Esophagus squamous epithelium (tissue), 5 donors: ENCODE data around the gene STK11. TPM values are rescaled to one million over a fixed set of nuclear protein-coding genes. Genes with fewer than 3 reads are reported as not detected.

Experiments
- DNase-seq: peaks from one replicate; lab custom pipeline; 2025; lab: John Stamatoyannopoulos, UW
- H3K27ac ChIP-seq, 4 donors: fragments of 200-600 bp; sonication (generic); one replicate each; pipeline ENCODE4 v1.5.1; 2016 to 2019; ENCODE audit warnings: mild to moderate bottlenecking in 1 of 4
- H3K27me3 ChIP-seq, 4 donors: fragments of 200-600 bp; sonication (generic); 1 replicate in 3 of 4; 2 replicates in 1 of 4; pipeline versions ENCODE4 v1.5.1 to v1.6.0; 2017 to 2021; ENCODE audit warnings: antibody characterized with exemption in 1 of 4
- H3K36me3 ChIP-seq, 3 donors: fragments of 200-600 bp; sonication (generic); one replicate each; pipeline ENCODE4 v1.5.1; 2016 to 2019
- H3K4me1 ChIP-seq, 3 donors: fragments of 200-600 bp; sonication (generic); one replicate each; pipeline ENCODE4 v1.5.1; 2017 to 2019
- H3K4me3 ChIP-seq, 4 donors: fragments of 200-600 bp; sonication (generic); 1 replicate in 3 of 4; 2 replicates in 1 of 4; pipeline ENCODE4 v1.5.1; 2016 to 2019; ENCODE audit warnings: mild to moderate bottlenecking in 2 of 4, moderate library complexity in 1 of 4
- H3K9me3 ChIP-seq, 3 donors: fragments of 200-600 bp; sonication (generic); one replicate each; pipeline ENCODE4 v1.5.1; 2016 to 2019
- POLR2A ChIP-seq, 4 donors: fragments of 450-650 bp; IDR thresholded peaks; one replicate each; pipeline ENCODE4 v1.6.1; 2017; ENCODE audit warnings: antibody characterized with exemption in 4 of 4, mild to moderate bottlenecking in 4 of 4, moderate library complexity in 3 of 4
- WGBS, 2 donors: methylation state at CpG; one replicate each; pipeline ENCODE4 v1.1.5; 2018; 5-methylcytosine and 5-hydroxymethylcytosine counted together
- intact Hi-C: fragments of 100-400 bp; cut with DNase I; formaldehyde crosslinking; loops from one replicate; pipeline ENCODE4 v1.15.0; 2022
- total RNA-seq, 4 donors: library from RNA; depleted of rRNA; stranded (reverse); fragments of >200 nt; gene quantifications; one replicate each; pipeline ENCODE4 v1.1.0, GENCODE V29; 2016
- TF ChIP-seq, protein P1 (sequence below), 6 experiments: fragments of 450-650 bp in 4 of 6; fragments of 200-600 bp in 2 of 6; sonication (generic) in 2 of 6; IDR thresholded peaks; one replicate each; pipeline ENCODE4 v1.5.1; 2016 to 2019; ENCODE audit warnings: antibody characterized with exemption in 6 of 6, mild to moderate bottlenecking in 4 of 6, moderate library complexity in 4 of 6
- donor health status: DM: yes; HTN: yes; CAD: no.

Gene STK11
- total RNA-seq, 4 donors from 2014 or later = 59.3 to 68.5 (median 61.6) TPM

DNA sequence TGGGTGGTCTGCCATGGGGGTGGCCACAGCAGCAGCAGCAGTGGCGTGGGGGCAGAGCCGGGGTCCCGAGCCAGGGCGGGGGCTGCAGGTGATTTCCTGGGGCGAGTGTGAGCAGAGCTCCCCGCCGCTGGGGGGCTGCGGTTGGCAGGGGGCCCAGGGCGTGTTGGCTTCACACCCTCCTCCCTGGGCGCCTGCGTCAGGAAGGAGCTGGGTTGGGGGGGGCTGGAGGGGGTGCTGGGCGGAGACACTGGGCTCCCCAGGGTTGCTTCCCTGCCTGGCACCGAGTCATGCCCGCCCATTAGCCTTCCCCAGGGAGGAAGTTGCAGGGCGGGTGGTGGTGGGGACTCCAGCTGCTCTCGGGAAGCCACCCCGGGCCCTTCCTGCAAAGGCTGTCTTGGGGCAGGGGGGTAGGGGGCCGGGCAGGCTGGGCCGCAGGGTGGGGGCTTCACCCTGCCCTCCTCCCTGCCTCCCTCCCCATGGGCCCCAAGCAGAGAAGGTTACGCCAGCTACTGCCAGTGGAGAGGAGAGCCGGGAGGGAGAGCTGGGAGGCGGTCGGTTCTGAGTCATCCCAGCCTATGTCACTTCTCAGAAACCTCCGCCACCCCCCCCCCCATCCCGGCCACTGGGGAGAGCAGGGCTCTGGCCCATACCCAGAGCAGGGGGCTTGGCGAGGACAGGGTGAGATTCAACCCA lies 47.4 kb downstream of the STK11 start:
- Histone ChIP-seq H3K4me1 (peaks cover 50 to 79% (median 60%) of the 10 kb centered on the region in 3 donors), H3K27me3 (no peaks in the 10 kb centered on the region), H3K36me3 (peaks cover 35 to 70% (median 38%) of the 10 kb centered on the region in 3 donors), H3K27ac (peak overlapping the region; percentile 98 to 100 (median 100)), H3K9me3 (no peaks in the 10 kb centered on the region), H3K4me3 (peak overlapping the region; percentile 73 to 98 (median 90))
- intact Hi-C loops = no loop called here
- peak; percentile 81 for DNase-seq
- WGBS, 2 donors = 0% methylated on average over 4 of the region's 26 CpGs; no CpG with 5 or more reads in 1 of the 2 donors
- TF ChIP-seq, protein P1, sequence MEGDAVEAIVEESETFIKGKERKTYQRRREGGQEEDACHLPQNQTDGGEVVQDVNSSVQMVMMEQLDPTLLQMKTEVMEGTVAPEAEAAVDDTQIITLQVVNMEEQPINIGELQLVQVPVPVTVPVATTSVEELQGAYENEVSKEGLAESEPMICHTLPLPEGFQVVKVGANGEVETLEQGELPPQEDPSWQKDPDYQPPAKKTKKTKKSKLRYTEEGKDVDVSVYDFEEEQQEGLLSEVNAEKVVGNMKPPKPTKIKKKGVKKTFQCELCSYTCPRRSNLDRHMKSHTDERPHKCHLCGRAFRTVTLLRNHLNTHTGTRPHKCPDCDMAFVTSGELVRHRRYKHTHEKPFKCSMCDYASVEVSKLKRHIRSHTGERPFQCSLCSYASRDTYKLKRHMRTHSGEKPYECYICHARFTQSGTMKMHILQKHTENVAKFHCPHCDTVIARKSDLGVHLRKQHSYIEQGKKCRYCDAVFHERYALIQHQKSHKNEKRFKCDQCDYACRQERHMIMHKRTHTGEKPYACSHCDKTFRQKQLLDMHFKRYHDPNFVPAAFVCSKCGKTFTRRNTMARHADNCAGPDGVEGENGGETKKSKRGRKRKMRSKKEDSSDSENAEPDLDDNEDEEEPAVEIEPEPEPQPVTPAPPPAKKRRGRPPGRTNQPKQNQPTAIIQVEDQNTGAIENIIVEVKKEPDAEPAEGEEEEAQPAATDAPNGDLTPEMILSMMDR (IDR thresholded peaks at IDR 0.05) = peak in 2 of 6 experiments; percentile 15 to 34
- TF ChIP-seq POLR2A (IDR thresholded peaks at IDR 0.05) = peak in 1 of 4 donors; percentile 20

DNA sequence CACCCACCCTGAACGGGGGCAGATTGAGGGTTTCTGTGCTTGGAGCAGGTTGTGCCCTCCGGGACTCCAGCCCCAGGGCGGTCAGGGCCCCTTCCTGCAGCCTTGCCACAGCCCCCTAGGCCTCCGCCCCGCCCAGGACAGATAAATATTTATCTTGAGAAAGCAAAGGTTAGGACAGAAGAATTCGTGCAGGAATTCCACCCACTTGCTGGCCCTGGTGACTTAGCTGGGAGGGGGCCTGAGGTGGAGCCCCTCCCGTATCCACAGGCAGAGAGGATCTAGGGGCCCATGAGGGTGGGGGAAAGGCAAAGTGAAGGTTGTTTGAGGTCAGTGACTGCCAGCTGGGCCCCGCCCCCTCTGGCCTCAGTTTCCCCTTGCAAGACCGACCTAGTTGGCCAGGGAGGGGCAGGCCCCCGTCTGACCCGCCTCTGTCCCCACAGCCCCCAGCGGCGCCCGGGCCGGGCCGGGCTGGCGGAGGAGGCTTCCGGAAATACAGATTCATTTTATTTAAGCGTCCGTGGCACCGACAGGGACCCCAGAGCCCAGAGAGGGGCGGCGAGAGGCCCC lies 48.0 kb downstream of the STK11 start:
- H3K4me3 ChIP-seq = peak overlapping the region; percentile 73 to 98 (median 90)
- no peaks in the 10 kb centered on the region for H3K27me3 ChIP-seq
- peaks cover 54 to 80% (median 63%) of the 10 kb centered on the region in 3 donors for H3K4me1 ChIP-seq
- intact Hi-C loops = no loop called here
- H3K9me3 ChIP-seq = no peaks in the 10 kb centered on the region
- WGBS, 2 donors = 12 to 24% methylated on average over 4 to 11 of the region's 23 CpGs
- H3K27ac ChIP-seq = peak overlapping the region; percentile 98 to 100 (median 100)
- TF ChIP-seq, protein P1 (IDR thresholded peaks at IDR 0.05) = no peak
- DNase-seq = no peak
- peaks cover 35 to 77% (median 38%) of the 10 kb centered on the region in 3 donors for H3K36me3 ChIP-seq

DNA sequence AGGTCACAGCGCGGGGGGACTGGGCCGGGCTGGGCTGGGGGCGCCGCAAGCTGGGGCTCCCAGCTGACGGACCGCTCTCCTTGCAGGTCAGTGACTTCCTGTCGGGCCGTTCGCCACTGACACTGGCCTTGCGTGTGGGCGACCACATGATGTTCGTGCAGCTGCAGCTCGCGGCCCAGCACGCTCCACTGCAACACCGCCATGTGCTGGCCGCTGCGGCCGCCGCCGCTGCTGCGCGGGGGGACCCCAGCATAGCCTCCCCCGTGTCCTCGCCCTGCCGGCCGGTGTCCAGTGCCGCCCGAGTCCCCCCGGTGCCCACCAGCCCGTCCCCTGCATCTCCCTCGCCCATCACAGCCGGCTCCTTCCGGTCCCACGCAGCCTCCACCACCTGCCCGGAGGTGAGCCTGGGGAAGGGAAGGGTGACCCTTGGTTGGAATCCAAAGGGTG lies 48.5 kb downstream of the STK11 start:
- no peak for DNase-seq
- TF ChIP-seq POLR2A (IDR thresholded peaks at IDR 0.05) = no peak
- TF ChIP-seq, protein P1 (IDR thresholded peaks at IDR 0.05) = no peak
- H3K4me1 ChIP-seq = peaks cover 59 to 85% (median 68%) of the 10 kb centered on the region in 3 donors
- H3K4me3 ChIP-seq = peak overlapping the region; percentile 9 to 94 (median 80)
- intact Hi-C loops = no loop called here
- H3K27me3 ChIP-seq = no peaks in the 10 kb centered on the region
- H3K9me3 ChIP-seq = no peaks in the 10 kb centered on the region
- 43 to 75% methylated on average over 12 to 13 of the region's 37 CpGs for WGBS, 2 donors
- H3K27ac ChIP-seq = peak overlapping the region; percentile 98 to 100 (median 100)
- peaks cover 35 to 77% (median 38%) of the 10 kb centered on the region in 3 donors for H3K36me3 ChIP-seq

DNA sequence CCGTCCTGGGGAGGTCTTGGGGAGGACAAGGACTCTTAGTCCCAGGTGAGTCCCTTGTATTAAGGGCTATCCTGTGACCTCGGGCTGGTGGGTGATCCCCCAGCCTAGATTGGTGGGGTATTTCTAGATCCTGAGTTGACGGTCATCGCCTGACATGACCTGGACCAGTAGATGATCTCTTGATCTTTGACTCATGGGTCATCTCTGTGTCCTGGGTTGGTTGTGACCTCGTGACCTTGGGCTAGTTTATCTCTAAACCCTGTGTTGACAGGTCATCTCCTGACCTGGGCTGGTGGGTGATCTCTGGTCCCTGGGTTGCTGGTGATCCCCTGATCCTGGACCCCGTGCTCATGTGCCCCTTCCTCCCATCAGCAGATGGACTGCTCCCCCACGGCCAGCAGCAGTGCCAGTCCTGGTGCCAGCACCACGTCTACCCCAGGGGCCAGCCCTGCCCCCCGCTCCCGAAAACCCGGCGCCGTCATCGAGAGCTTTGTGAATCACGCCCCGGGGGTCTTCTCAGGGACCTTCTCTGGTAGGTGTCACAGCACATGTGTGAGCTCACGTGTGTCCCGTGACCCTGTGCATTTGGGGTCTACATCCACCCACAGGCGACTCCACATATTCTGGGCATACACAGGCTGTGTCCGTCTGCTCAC lies 49.1 kb downstream of the STK11 start:
- no peak for DNase-seq
- Histone ChIP-seq H3K36me3 (peaks cover 35 to 77% (median 38%) of the 10 kb centered on the region in 3 donors), H3K4me3 (peak overlapping the region in 2 of 4 donors; percentile 87 to 94)

More for the DNA sequence above, 49.1 kb downstream of the STK11 start:
- TF ChIP-seq POLR2A (IDR thresholded peaks at IDR 0.05) = no peak
- TF ChIP-seq, protein P1 (IDR thresholded peaks at IDR 0.05) = no peak
- 67 to 78% methylated on average over 1 to 10 of the region's 20 CpGs for WGBS, 2 donors
- H3K4me1 ChIP-seq = peaks cover 65 to 90% (median 73%) of the 10 kb centered on the region in 3 donors
- intact Hi-C loops = no loop called here
- no peaks in the 10 kb centered on the region for H3K9me3 ChIP-seq
- peak overlapping the region; percentile 98 to 100 (median 100) for H3K27ac ChIP-seq
- H3K27me3 ChIP-seq = no peaks in the 10 kb centered on the region
